Ectodermal cell (in vitro differentiated cells): ENCODE results near the gene DMXL1.

Experiments
- H3K27ac ChIP-seq: 2 replicates; pipeline ENCODE4 v1.7.0; 2013; ENCODE audit warnings: mild to moderate bottlenecking, low read depth, low read length; ENCODE audit not compliant: insufficient read depth, poor library complexity, severe bottlenecking
- H3K27me3 ChIP-seq: 2 replicates; pipeline ENCODE4 v1.7.0; 2013; ENCODE audit warnings: mild to moderate bottlenecking, low read length; ENCODE audit not compliant: insufficient read depth, control insufficient read depth, poor library complexity, severe bottlenecking
- H3K36me3 ChIP-seq: one replicate; pipeline ENCODE4 v1.7.0; 2013; ENCODE audit warnings: low read length; ENCODE audit not compliant: control insufficient read depth, insufficient read depth
- H3K4me1 ChIP-seq: one replicate; pipeline ENCODE4 v1.7.0; 2013; ENCODE audit warnings: low read length; ENCODE audit not compliant: control insufficient read depth, insufficient read depth
- H3K4me3 ChIP-seq: 2 replicates; pipeline ENCODE4 v1.7.0; 2013; ENCODE audit warnings: low read depth, low read length, control low read depth; ENCODE audit not compliant: insufficient read depth
- H3K9me3 ChIP-seq: 2 replicates; pipeline ENCODE4 v1.7.0; 2013; ENCODE audit warnings: mild to moderate bottlenecking, low read length, moderate library complexity; ENCODE audit not compliant: control insufficient read depth
- WGBS, 2 experiments: methylation state at CpG; one replicate each; pipeline ENCODE4 v1.1.7; 2013; ENCODE audit warnings: missing lambda C conversion rate in 2 of 2; 5-methylcytosine and 5-hydroxymethylcytosine counted together

The DMXL1 gene

DNA sequence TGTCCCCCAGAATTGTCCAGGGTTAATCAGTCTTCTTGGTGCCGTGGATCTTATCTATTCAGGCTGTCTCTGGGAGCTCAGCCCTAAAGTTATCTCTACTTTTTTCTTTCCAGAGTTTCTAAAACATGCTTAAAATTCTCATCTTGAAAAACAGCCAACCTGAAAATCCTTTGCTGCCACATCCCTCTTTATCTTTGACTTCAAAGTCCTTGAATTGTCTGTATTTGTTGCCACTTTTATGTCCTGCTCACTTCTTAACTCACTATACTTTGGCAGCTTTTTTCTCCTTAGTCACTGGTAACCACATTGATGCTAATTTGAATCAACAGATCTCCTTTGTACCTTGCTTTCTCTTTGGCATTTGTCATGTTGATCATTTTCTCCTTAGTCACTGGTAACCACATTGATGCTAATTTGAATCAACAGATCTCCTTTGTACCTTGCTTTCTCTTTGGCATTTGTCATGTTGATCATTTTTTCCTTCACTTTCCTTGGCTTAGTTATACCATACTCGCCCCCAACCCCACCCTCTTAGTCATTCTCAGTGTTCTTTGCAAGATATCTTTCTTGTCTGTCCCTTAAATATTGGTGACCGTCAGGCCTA lies 8.5 kb downstream of the DMXL1 start:
- 20 to 30% methylated on average over 3 of the region's 3 CpGs for WGBS, 2 experiments
- H3K9me3 ChIP-seq = no peaks in the 10 kb centered on the region
- H3K36me3 ChIP-seq = no peaks in the 10 kb centered on the region
- peaks cover 3% of the 10 kb centered on the region for H3K4me1 ChIP-seq
- no peak overlapping the region for H3K27ac ChIP-seq
- no peak overlapping the region for H3K4me3 ChIP-seq
- H3K27me3 ChIP-seq = no peaks in the 10 kb centered on the region

DNA sequence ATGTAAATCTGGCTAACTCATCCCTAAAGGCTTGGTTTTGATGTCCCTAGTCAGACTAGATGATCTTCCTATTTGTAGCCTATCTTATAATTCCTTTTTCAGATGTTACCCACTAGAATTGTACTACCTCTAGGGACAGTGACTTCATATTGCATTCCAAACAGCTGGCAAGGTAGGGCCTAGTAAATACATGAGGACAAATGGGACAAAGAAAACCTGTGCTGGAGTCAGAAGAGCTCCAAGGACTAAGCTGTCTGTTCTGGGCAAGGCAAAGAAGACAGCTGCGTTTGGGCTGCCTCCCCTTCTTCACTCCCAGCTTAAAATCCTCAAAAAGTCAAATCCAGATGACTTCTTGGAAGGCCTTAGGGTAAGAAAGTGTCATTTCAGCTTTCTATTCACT lies 10.0 kb downstream of the DMXL1 start:
- Histone ChIP-seq H3K9me3 (no peaks in the 10 kb centered on the region), H3K36me3 (no peaks in the 10 kb centered on the region), H3K27me3 (no peaks in the 10 kb centered on the region), H3K27ac (no peak overlapping the region), H3K4me3 (no peak overlapping the region), H3K4me1 (peaks cover 3% of the 10 kb centered on the region)
- WGBS, 2 experiments = 45 to 67% methylated on average over 1 of the region's 1 CpG

GRCh38 chr5:119082691-119083090 lies 11.8 kb downstream of the DMXL1 start:
- H3K4me3 ChIP-seq = no peak overlapping the region
- 81 to 94% methylated on average over 2 of the region's 3 CpGs for WGBS, 2 experiments
- H3K9me3 ChIP-seq = no peaks in the 10 kb centered on the region
- no peaks in the 10 kb centered on the region for H3K27me3 ChIP-seq
- H3K36me3 ChIP-seq = no peaks in the 10 kb centered on the region
- H3K4me1 ChIP-seq = peaks cover 3% of the 10 kb centered on the region
- H3K27ac ChIP-seq = no peak overlapping the region

DNA sequence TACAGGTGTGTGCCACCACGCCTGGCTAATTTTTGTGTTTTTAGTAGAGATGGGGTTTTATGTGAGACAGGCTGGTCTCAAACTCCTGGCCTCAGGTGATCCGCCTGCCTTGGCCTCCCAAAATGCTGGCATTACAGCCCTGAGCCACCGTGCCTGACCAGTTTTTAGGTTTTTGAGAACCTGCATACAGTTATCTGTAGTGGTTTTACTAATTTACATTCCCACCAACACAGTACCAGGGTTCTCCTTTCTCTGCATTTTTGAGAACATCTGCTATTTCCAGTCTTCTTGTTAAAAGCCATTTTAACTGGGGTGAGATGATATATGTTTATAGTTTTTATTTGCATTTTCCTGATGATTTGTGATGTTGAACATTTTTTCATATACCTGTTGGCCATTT lies 12.8 kb downstream of the DMXL1 start:
- H3K36me3 ChIP-seq = no peaks in the 10 kb centered on the region
- WGBS, 2 experiments = 90% methylated on average over 3 of the region's 3 CpGs

DNA sequence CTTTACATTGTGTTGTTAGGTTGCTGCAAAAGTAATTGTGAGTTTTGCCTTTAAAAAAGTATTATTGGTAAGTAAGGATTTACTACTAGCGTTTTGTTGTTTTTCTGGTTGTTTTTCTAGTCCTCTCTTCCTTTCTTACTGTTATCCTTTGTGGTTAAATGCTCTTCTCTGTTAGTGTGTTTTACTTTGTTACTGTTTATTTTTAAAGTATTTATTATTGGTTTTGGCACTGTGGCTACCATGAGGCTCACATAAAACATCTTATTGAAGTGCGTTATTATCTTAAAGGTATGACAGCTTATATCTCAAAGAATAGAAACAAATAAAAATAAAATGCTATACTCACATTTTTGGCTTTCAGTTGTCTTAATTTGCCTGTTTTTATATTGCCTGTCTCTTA lies 17.6 kb downstream of the DMXL1 start:
- Histone ChIP-seq H3K27me3 (no peaks in the 10 kb centered on the region), H3K27ac (no peak overlapping the region), H3K9me3 (no peaks in the 10 kb centered on the region), H3K36me3 (no peaks in the 10 kb centered on the region), H3K4me3 (no peak overlapping the region), H3K4me1 (no peaks in the 10 kb centered on the region)
- 89 to 94% methylated on average over 1 of the region's 2 CpGs for WGBS, 2 experiments

More for the DNA sequence above, 12.8 kb downstream of the DMXL1 start:
- Histone ChIP-seq H3K4me3 (no peak overlapping the region), H3K4me1 (peaks cover 3% of the 10 kb centered on the region), H3K27ac (no peak overlapping the region), H3K27me3 (no peaks in the 10 kb centered on the region), H3K9me3 (no peaks in the 10 kb centered on the region)

- Histone ChIP-seq H3K36me3 (peaks cover 5% of the 10 kb centered on the region), H3K9me3 (no peaks in the 10 kb centered on the region), H3K4me3 (no peak overlapping the region), H3K27me3 (no peaks in the 10 kb centered on the region), H3K4me1 (no peaks in the 10 kb centered on the region), H3K27ac (no peak overlapping the region)
Observed at GRCh38 chr5:119095611-119096010, 24.7 kb downstream of the DMXL1 start.

DNA sequence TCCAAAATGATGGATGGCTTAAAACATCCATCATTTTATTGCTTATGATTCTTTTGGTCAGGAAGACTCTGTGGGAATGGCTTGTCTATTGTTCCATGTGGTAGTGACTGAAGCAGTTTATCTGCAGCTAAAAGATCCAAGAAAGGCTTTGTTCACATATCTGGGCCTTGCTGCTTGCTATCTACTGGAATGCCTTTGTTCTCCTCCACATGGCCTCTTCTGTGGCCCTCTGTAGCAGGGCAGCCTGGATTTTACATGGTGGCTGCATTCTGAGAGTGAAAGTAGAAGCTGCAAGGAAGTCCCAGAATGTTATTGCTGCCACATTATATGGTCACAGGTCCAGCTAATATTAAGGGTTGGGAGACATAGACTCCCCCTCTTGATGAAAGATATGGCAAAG lies 35.1 kb downstream of the DMXL1 start:
- peaks cover 5% of the 10 kb centered on the region for H3K4me1 ChIP-seq
- H3K27me3 ChIP-seq = no peaks in the 10 kb centered on the region
- H3K36me3 ChIP-seq = no peaks in the 10 kb centered on the region
- no peak overlapping the region for H3K4me3 ChIP-seq
- H3K9me3 ChIP-seq = no peaks in the 10 kb centered on the region
- H3K27ac ChIP-seq = peak overlapping the region; percentile 83

- H3K4me1 ChIP-seq = no peaks in the 10 kb centered on the region
- WGBS, 2 experiments = 92 to 95% methylated on average over 5 of the region's 5 CpGs
- no peak overlapping the region for H3K4me3 ChIP-seq
- no peaks in the 10 kb centered on the region for H3K27me3 ChIP-seq
- H3K27ac ChIP-seq = no peak overlapping the region
- no peaks in the 10 kb centered on the region for H3K9me3 ChIP-seq
- H3K36me3 ChIP-seq = peaks cover 3% of the 10 kb centered on the region
Observed at GRCh38 chr5:119112151-119112550, 41.3 kb downstream of the DMXL1 start.

- no peak overlapping the region for H3K4me3 ChIP-seq
- WGBS, 2 experiments = 94 to 95% methylated on average over 2 of the region's 2 CpGs
- H3K27ac ChIP-seq = no peak overlapping the region
- peaks cover 7% of the 10 kb centered on the region for H3K36me3 ChIP-seq
- H3K27me3 ChIP-seq = no peaks in the 10 kb centered on the region
- H3K9me3 ChIP-seq = no peaks in the 10 kb centered on the region
- no peaks in the 10 kb centered on the region for H3K4me1 ChIP-seq
Observed at GRCh38 chr5:119117237-119117636, 46.4 kb downstream of the DMXL1 start.

DNA sequence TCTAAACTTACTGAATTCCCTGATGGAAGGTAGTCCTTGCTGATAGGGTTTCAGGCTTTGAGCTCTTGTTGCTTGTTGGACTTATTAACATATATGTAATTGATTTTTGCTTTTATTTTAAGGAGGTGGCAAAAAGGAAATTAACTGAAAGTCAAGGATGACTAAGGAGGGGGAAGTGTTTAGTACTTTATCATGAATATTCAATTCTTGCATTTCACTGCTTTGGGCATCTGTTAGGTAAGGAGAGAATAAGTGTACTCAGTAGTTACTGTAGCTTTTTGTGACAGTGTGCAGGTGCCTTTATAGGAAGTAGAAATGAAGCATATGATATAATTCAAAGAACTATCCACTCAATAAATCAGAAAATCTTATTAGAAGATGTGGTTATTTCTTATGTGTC lies 47.1 kb downstream of the DMXL1 start:
- no peaks in the 10 kb centered on the region for H3K4me1 ChIP-seq
- peaks cover 7% of the 10 kb centered on the region for H3K36me3 ChIP-seq
- no peak overlapping the region for H3K27ac ChIP-seq
- H3K27me3 ChIP-seq = no peaks in the 10 kb centered on the region
- no peak overlapping the region for H3K4me3 ChIP-seq
- H3K9me3 ChIP-seq = no peaks in the 10 kb centered on the region

- WGBS, 2 experiments = 84 to 98% methylated on average over 3 to 4 of the region's 4 CpGs
- Histone ChIP-seq H3K27ac (no peak overlapping the region), H3K4me3 (no peak overlapping the region), H3K27me3 (no peaks in the 10 kb centered on the region), H3K9me3 (no peaks in the 10 kb centered on the region), H3K36me3 (peaks cover 7% of the 10 kb centered on the region), H3K4me1 (no peaks in the 10 kb centered on the region)
Observed at GRCh38 chr5:119120893-119121292, 50.0 kb downstream of the DMXL1 start.
